Gastroesophageal sphincter (tissue), 4 donors: ENCODE results near the gene PSME4. TPM values are rescaled to one million over a fixed set of nuclear protein-coding genes. Genes with fewer than 3 reads are reported as not detected.

Experiments used
- ATAC-seq: fragments of 150-250 bp; one replicate; pipeline ENCODE4 v1.9.1; 2016; ENCODE audit warnings: mild to moderate bottlenecking, moderate library complexity
- H3K27ac ChIP-seq, 4 donors: fragments of 200-600 bp; sonication (generic) in 3 of 4; 1 replicate in 3 of 4; 2 replicates in 1 of 4; pipeline ENCODE4 v1.5.1; 2016 to 2019
- H3K27me3 ChIP-seq: fragments of 200-600 bp; sonication (generic); one replicate; pipeline ENCODE4 v1.5.1; 2019
- H3K36me3 ChIP-seq, 2 donors: fragments of 200-600 bp; sonication (generic); one replicate each; pipeline ENCODE4 v1.5.1; 2019; ENCODE audit warnings: control low read depth in 1 of 2
- H3K4me1 ChIP-seq, 3 donors: fragments of 200-600 bp; sonication (generic); 1 replicate in 2 of 3; 2 replicates in 1 of 3; pipeline ENCODE4 v1.5.1; 2016 to 2019; ENCODE audit warnings: control low read depth in 2 of 3
- H3K4me3 ChIP-seq, 2 donors: fragments of 200-600 bp; sonication (generic); one replicate each; pipeline ENCODE4 v1.5.1; 2019; ENCODE audit warnings: mild to moderate bottlenecking in 1 of 2, moderate library complexity in 1 of 2
- H3K9me3 ChIP-seq, 3 donors: fragments of 200-600 bp; sonication (generic); one replicate each; pipeline ENCODE4 v1.5.1; 2017 to 2019; ENCODE audit warnings: control low read depth in 2 of 3
- CTCF ChIP-seq, 4 experiments: fragments of 200-600 bp in 2 of 4; fragments of 450-650 bp in 2 of 4; sonication (generic) in 1 of 4; IDR thresholded peaks; one replicate each; pipeline ENCODE4 v1.5.1; 2017 to 2019; ENCODE audit warnings: antibody characterized with exemption in 4 of 4, mild to moderate bottlenecking in 2 of 4, moderate library complexity in 2 of 4
- EP300 ChIP-seq: sonication (generic); formaldehyde crosslinking; IDR thresholded peaks from one replicate; pipeline ENCODE4 v1.6.1; 2017; ENCODE audit warnings: antibody characterized with exemption, mild to moderate bottlenecking
- POLR2A ChIP-seq, 2 donors: fragments of 450-650 bp; IDR thresholded peaks; one replicate each; pipeline ENCODE4 v1.6.1; 2017; ENCODE audit warnings: antibody characterized with exemption in 2 of 2, mild to moderate bottlenecking in 2 of 2, moderate library complexity in 1 of 2
- POLR2AphosphoS5 ChIP-seq: sonication (generic); formaldehyde crosslinking; IDR thresholded peaks from one replicate; pipeline ENCODE4 v1.6.1; 2017; ENCODE audit warnings: antibody characterized with exemption
- WGBS, 2 donors: methylation state at CpG; one replicate each; pipeline ENCODE4 v1.1.5; 2018; ENCODE audit warnings: low coverage in 1 of 2; 5-methylcytosine and 5-hydroxymethylcytosine counted together
- total RNA-seq, 4 donors: library from RNA; depleted of rRNA; stranded (reverse); fragments of >200 nt; gene quantifications; one replicate each; pipeline ENCODE4 v1.1.0, GENCODE V29; 2016

PSME4 gene
- total RNA-seq, result 10 to 100 TPM; 44.8 to 58.2 (median 49.4) TPM

GRCh38 chr2:53970724-53971602, at the start of gene PSME4:
Gene PSME4 (minus strand): TSS chr2:53970993. CDS start chr2:53970784, 209 bp downstream.
- Histone ChIP-seq H3K4me3 (peak within 1 kb of the TSS; percentile 62 to 83), H3K4me1 (peaks cover 0 to 49% (median 4%) of the 10 kb centered on the region in 3 donors), H3K9me3 (no peaks in the 10 kb centered on the region), H3K36me3 (peaks cover 0 to 22% of the 10 kb centered on the region in 2 donors), H3K27me3 (no peaks in the 10 kb centered on the region), H3K27ac (peak within 1 kb of the TSS; percentile 94 to 98 (median 96))
- WGBS, 2 donors, result 0 to 1% methylated on average over 14 of the region's 81 CpGs
- TF ChIP-seq POLR2AphosphoS5 (peak; percentile 96), POLR2A (IDR thresholded peaks at IDR 0.05) (peak; percentile 97 to 98), CTCF (IDR thresholded peaks at IDR 0.05) (peak in 1 of 4 experiments; percentile 2), EP300 (no peak)
- peak; percentile 95 for ATAC-seq

GRCh38 chr2:54015798-54016699, 45.3 kb upstream of the PSME4 start:
- H3K27ac ChIP-seq, result peak overlapping the region in 3 of 4 donors; percentile 44 to 70 (median 47)
- peak; percentile 55 for ATAC-seq
- WGBS, 2 donors, result 0 to 21% methylated on average over 1 of the region's 1 CpG

GRCh38 chr2:54013996-54014395, 43.2 kb upstream of the PSME4 start:
- TF ChIP-seq CTCF (IDR thresholded peaks at IDR 0.05) (no peak), POLR2A (IDR thresholded peaks at IDR 0.05) (no peak), EP300 (no peak), POLR2AphosphoS5 (no peak)
- no peaks in the 10 kb centered on the region for H3K27me3 ChIP-seq
- H3K4me3 ChIP-seq, result no peak overlapping the region
- 72 to 82% methylated on average over 4 to 6 of the region's 6 CpGs for WGBS, 2 donors
- no peaks in the 10 kb centered on the region for H3K9me3 ChIP-seq
- H3K27ac ChIP-seq, result no peak overlapping the region
- peaks cover 0 to 29% (median 0%) of the 10 kb centered on the region in 3 donors for H3K4me1 ChIP-seq
- ATAC-seq, result no peak
- no peaks in the 10 kb centered on the region for H3K36me3 ChIP-seq

More at GRCh38 chr2:54015798-54016699, 45.3 kb upstream of the PSME4 start:
- Histone ChIP-seq H3K4me3 (no peak overlapping the region), H3K27me3 (no peaks in the 10 kb centered on the region), H3K4me1 (peaks cover 0 to 29% (median 0%) of the 10 kb centered on the region in 3 donors), H3K9me3 (peaks cover 0 to 10% (median 0%) of the 10 kb centered on the region in 3 donors), H3K36me3 (no peaks in the 10 kb centered on the region)
- peak; percentile 48 for TF ChIP-seq POLR2AphosphoS5
- no peak for TF ChIP-seq CTCF (IDR thresholded peaks at IDR 0.05)

- WGBS, 2 donors, result 55 to 83% methylated on average over 10 to 11 of the region's 11 CpGs
- H3K4me3 ChIP-seq, result no peak overlapping the region
- H3K36me3 ChIP-seq, result no peaks in the 10 kb centered on the region
- H3K27ac ChIP-seq, result peak overlapping the region in 1 of 4 donors; percentile 18
- H3K9me3 ChIP-seq, result no peaks in the 10 kb centered on the region
- peaks cover 0 to 29% (median 0%) of the 10 kb centered on the region in 3 donors for H3K4me1 ChIP-seq
- no peaks in the 10 kb centered on the region for H3K27me3 ChIP-seq
- peak; percentile 45 for ATAC-seq
- TF ChIP-seq POLR2A (IDR thresholded peaks at IDR 0.05) (no peak), POLR2AphosphoS5 (no peak), EP300 (no peak), CTCF (IDR thresholded peaks at IDR 0.05) (no peak)
Observed at GRCh38 chr2:54012538-54013141, 41.8 kb upstream of the PSME4 start.
